Loucy (cell line): Measurements from ENCODE around the gene CLEC18A.

ENCODE experiments used
- H2AFZ ChIP-seq: fragments of 200-600 bp; sonication (generic); 2 replicates; pipeline ENCODE4 v1.6.0; 2016; ENCODE audit warnings: antibody characterized with exemption, mild to moderate bottlenecking, low read length, moderate library complexity
- H3F3A ChIP-seq: fragments of 200-600 bp; 2 replicates; pipeline ENCODE4 v1.6.0; 2016; ENCODE audit warnings: antibody characterized with exemption, low read depth, mild to moderate bottlenecking
- H3K27me3 ChIP-seq: fragments of 200-600 bp; sonication (generic); 2 replicates; pipeline ENCODE4 v1.6.1; 2014; ENCODE audit warnings: low read length, mild to moderate bottlenecking; ENCODE audit not compliant: insufficient read depth, poor library complexity, severe bottlenecking
- H3K36me3 ChIP-seq: fragments of 200-600 bp; sonication (generic); 2 replicates; pipeline ENCODE4 v1.6.1; 2016; ENCODE audit warnings: low read length; ENCODE audit not compliant: insufficient read depth
- H3K4me1 ChIP-seq: fragments of 200-600 bp; sonication (generic); 2 replicates; pipeline ENCODE4 v1.5.1; 2014; ENCODE audit warnings: low read length, mild to moderate bottlenecking; ENCODE audit not compliant: insufficient read depth, poor library complexity, severe bottlenecking
- H3K4me2 ChIP-seq: fragments of 200-600 bp; sonication (generic); 2 replicates; pipeline ENCODE4 v1.6.0; 2014; ENCODE audit warnings: antibody characterized with exemption, low read length, low read depth, mild to moderate bottlenecking; ENCODE audit not compliant: poor library complexity, severe bottlenecking
- H3K4me3 ChIP-seq: fragments of 200-600 bp; sonication (generic); 2 replicates; pipeline ENCODE4 v1.5.1; 2014; ENCODE audit warnings: low read length, mild to moderate bottlenecking, mixed read lengths; ENCODE audit not compliant: poor library complexity, severe bottlenecking
- H3K79me2 ChIP-seq: fragments of 200-600 bp; sonication (generic); 2 replicates; pipeline ENCODE4 v1.6.1; 2014; ENCODE audit warnings: low read length; ENCODE audit not compliant: insufficient read depth
- H3K9ac ChIP-seq: fragments of 200-600 bp; sonication (generic); 2 replicates; pipeline ENCODE4 v1.6.0; 2014; ENCODE audit warnings: mild to moderate bottlenecking, low read depth, low read length, moderate library complexity; ENCODE audit not compliant: poor library complexity, severe bottlenecking
- H3K9me2 ChIP-seq: fragments of 200-600 bp; sonication (generic); replicated peaks from 2 replicates; pipeline ENCODE4 v1.6.1; 2016; ENCODE audit warnings: low read depth, low read length, mixed read lengths
- H3K9me3 ChIP-seq: fragments of 200-600 bp; sonication (generic); 2 replicates; pipeline ENCODE4 v1.6.1; 2014; ENCODE audit warnings: mild to moderate bottlenecking, antibody characterized with exemption, low read length, low read depth; ENCODE audit not compliant: insufficient read depth
- H4K20me1 ChIP-seq: fragments of 200-600 bp; sonication (generic); 2 replicates; pipeline ENCODE4 v1.6.0; 2014; ENCODE audit warnings: antibody characterized with exemption, low read length, mild to moderate bottlenecking; ENCODE audit not compliant: insufficient read depth, poor library complexity, severe bottlenecking
- EZH2phosphoT487 ChIP-seq: fragments of 200-600 bp; IDR thresholded peaks from 2 replicates; pipeline ENCODE4 v1.6.1; 2018; ENCODE audit warnings: antibody characterized with exemption, mild to moderate bottlenecking, moderate library complexity, borderline replicate concordance
- TF ChIP-seq, protein P1 (sequence below): fragments of 200-600 bp; sonication (generic); conservative IDR thresholded peaks from 2 replicates; pipeline ENCODE4 v1.5.1; 2014; ENCODE audit warnings: mild to moderate bottlenecking, antibody characterized with exemption, low read length

Gene CLEC18A

GRCh38 chr16:69940676-69941075, 10.5 kb upstream of the CLEC18A start:
- Histone ChIP-seq H3K4me3 (no peak overlapping the region), H3K79me2 (no peaks in the 10 kb centered on the region), H3F3A (no peaks in the 10 kb centered on the region), H3K9me2 (no peaks in the 10 kb centered on the region), H3K4me1 (no peaks in the 10 kb centered on the region), H3K27me3 (no peaks in the 10 kb centered on the region), H4K20me1 (no peaks in the 10 kb centered on the region), H3K9ac (no peak overlapping the region), H2AFZ (no peak overlapping the region), H3K4me2 (no peak overlapping the region), H3K36me3 (peaks cover 5% of the 10 kb centered on the region; the same call in 1 of the 2 replicates), H3K9me3 (no peaks in the 10 kb centered on the region)
- TF ChIP-seq, protein P1, sequence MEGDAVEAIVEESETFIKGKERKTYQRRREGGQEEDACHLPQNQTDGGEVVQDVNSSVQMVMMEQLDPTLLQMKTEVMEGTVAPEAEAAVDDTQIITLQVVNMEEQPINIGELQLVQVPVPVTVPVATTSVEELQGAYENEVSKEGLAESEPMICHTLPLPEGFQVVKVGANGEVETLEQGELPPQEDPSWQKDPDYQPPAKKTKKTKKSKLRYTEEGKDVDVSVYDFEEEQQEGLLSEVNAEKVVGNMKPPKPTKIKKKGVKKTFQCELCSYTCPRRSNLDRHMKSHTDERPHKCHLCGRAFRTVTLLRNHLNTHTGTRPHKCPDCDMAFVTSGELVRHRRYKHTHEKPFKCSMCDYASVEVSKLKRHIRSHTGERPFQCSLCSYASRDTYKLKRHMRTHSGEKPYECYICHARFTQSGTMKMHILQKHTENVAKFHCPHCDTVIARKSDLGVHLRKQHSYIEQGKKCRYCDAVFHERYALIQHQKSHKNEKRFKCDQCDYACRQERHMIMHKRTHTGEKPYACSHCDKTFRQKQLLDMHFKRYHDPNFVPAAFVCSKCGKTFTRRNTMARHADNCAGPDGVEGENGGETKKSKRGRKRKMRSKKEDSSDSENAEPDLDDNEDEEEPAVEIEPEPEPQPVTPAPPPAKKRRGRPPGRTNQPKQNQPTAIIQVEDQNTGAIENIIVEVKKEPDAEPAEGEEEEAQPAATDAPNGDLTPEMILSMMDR, result no peak
- no peak for TF ChIP-seq EZH2phosphoT487

DNA sequence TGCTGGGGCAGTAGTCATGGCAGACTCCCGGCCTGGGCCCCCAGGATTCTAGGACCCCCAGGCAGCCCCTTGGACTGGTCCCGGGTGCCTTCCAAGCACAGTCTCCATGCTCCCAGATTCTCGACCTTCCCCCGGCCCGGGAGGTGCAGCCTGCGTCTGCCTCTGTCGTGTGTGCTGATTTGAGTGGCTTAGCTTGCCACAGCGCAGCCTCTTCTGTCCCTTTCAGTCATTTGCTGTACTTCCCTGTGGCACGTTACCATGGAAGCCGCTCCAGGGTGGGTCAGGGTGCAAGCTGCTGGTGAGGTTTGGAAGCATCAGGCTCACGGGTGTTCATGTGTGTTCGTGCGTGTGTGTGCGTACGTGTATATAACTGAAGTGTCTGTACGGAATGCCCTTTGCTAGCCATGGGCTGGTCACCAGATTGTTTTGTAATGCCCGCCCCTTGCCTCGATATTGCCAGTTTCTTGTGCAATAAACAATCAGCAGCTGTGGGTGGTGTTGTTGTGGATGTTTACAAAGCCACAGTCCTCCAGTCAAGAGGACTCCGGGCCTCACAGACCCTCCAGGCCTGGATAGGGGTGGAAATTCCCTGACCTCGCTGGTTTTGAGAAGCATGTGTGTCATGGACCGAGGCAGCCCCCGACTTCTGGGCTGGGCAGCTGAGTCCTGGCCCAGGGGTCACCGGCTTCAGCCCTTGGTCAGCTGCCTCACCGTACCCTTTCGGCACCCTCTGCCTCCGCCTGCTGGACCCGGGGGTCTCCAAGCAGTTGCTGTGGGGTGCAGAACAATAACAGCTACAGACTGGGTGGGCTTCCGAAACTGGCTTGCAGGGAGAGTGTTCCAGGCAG, 9.7 kb upstream of the CLEC18A start:
- Histone ChIP-seq H3F3A (no peaks in the 10 kb centered on the region), H3K4me3 (no peak overlapping the region), H4K20me1 (no peaks in the 10 kb centered on the region), H3K4me1 (no peaks in the 10 kb centered on the region), H3K27me3 (no peaks in the 10 kb centered on the region), H3K79me2 (no peaks in the 10 kb centered on the region), H2AFZ (no peak overlapping the region), H3K4me2 (no peak overlapping the region), H3K9ac (no peak overlapping the region), H3K36me3 (peaks cover 5% of the 10 kb centered on the region; the same call in 1 of the 2 replicates), H3K9me3 (no peaks in the 10 kb centered on the region), H3K9me2 (no peaks in the 10 kb centered on the region)
- TF ChIP-seq EZH2phosphoT487, result no peak
- TF ChIP-seq, protein P1, result no peak

DNA sequence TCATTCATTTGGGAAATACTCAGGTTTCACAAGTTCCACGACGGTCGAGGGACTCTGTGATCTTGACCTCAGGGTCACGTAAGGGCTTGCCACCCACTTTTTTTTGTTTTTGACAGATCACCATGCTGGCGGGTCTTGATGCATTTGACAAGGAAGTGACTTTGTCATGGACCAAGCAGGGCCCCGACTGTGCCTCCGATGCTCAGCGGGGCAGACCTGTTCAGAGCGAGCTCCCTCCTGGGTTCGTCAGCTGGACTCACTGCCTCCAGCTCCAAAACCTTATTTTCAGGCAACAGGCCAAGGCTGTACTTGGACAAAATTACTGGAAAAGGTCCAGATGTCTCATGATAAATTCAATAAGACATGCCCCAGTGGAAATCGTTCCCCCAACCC, 9.0 kb upstream of the CLEC18A start:
- no peaks in the 10 kb centered on the region for H3K27me3 ChIP-seq
- H3K4me2 ChIP-seq, result no peak overlapping the region
- H3K9me2 ChIP-seq, result no peaks in the 10 kb centered on the region
- no peaks in the 10 kb centered on the region for H3F3A ChIP-seq
- no peaks in the 10 kb centered on the region for H4K20me1 ChIP-seq
- no peak overlapping the region for H3K9ac ChIP-seq
- H3K36me3 ChIP-seq, result peaks cover 5% of the 10 kb centered on the region; the same call in 1 of the 2 replicates
- H3K4me1 ChIP-seq, result no peaks in the 10 kb centered on the region
- no peak for TF ChIP-seq EZH2phosphoT487
- TF ChIP-seq, protein P1, result no peak
- H3K79me2 ChIP-seq, result no peaks in the 10 kb centered on the region
- no peak overlapping the region for H3K4me3 ChIP-seq
- no peaks in the 10 kb centered on the region for H3K9me3 ChIP-seq
- H2AFZ ChIP-seq, result no peak overlapping the region
